Stimulated activated CD4-positive, alpha-beta T cell treated with anti-CD3 and anti-CD28 coated beads, Interleukin-15, amount 100 ng/mL, for 48 hours (primary cell): ENCODE results near the gene TTLL1.
A peak's percentile ranks its signal among the peaks of the same experiment; 100 is the strongest.
"Not testable (repeated sequence)": the region's sequence is repeated elsewhere in the genome, so short reads cannot be mapped to it uniquely, and the experiment has no call there.

ENCODE experiments used
- DNase-seq, 2 donors: peaks; one replicate each; pipeline ENCODE4 v3.0.0-alpha.2; 2020; ENCODE audit warnings: low read depth in 2 of 2

TTLL1 gene

GRCh38 chr22:43110444-43110926, 21.3 kb upstream of the TTLL1 start, which contains the start of gene BIK:
Gene BIK (plus strand): TSS chr22:43110750. CDS start chr22:43124023, 13,273 bp downstream.
- DNase-seq, result peak in 1 of 2 donors; percentile 12

- no peak for DNase-seq
These were observed 20.8 kb upstream of the TTLL1 start for GRCh38 chr22:43109921-43110443.

GRCh38 chr22:43109511-43109910, 20.3 kb upstream of the TTLL1 start:
- no peak for DNase-seq

DNA sequence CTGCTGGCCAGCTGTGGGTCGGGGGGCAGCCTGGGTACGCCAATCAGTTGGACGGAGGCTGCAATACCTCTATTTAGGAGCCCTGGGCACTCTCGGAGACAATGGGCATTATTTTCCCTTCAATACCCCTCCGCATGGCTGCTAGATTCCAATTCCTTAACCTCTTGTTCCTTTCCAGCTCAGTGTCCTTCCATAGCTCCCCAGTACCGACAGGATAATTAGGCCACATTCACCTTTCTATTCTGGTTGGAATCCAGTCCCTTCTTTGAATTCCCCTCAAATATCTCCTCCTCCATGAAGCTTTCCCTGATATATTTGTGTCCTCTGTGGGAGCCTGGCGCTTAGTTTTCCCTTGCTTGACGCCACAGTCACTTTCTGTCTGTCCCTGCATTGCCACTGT, 17.1 kb upstream of the TTLL1 start:
- DNase-seq, result no peak

DNA sequence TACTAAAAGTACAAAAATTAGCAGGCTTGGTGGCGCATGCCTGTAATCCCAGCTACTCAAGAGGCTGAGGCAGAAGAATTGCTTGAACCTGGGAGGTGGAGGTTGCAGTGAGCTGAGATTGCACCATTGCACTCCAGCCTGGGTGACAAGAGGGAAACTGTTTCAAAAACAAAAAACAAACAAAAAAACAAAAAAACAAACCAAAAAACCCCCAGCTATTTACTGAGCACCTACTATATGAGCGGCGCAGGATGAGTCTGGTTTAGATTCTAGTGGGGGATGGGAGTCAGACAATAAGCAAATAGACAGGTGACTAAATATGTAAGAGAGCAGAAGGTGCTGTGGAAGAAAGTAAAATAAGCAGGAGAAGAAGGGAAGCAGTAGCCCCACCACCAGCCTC, 15.8 kb upstream of the TTLL1 start:
- not testable (repeated sequence) for DNase-seq

DNA sequence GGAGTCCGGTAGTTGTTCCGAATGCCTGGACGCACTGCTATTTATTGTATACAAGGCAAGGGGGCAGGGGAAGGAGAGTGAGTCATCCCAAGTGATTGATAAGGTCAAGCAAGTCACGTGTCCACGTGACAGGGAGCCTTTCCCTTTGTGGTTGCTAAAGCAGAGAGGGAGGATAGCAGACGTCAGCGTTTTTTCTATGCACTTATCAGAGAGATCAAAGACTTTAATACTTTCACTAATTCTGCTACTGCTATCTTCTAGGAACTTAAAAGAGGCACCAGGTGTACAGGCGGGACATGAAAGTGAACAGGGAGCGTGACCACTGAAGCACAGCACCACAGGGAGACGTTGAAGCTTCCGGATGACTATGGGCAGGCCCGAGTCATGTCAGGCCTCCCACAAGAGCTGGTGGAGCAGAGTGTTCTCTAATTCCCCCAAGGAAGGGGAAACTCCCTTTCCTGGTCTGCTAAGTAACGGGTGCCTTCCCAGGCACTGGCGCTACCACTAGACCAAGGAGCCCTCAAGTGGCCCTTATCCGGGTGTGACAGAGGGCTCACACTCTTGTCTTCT, 14.9 kb upstream of the TTLL1 start:
- DNase-seq, result not testable (repeated sequence)

DNA sequence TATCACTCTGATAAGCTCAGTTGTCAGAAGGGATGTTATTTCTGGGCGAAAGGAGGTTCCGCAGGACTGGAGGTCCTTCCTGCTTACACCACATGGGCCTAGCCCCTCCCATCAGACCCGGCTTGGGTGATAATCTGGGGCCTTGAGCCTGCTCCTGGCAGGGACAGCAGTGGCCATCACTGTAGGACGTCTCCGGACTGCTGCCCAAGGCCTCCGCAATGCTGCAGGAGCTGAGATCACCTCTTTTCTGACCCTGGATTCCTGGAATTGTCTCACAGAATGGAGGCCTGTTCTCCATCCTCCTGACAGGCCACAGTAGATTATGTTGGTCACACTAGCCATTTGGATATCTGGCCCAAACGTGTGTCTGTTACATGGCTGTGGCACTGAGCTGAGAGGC, 12.1 kb upstream of the TTLL1 start:
- no peak for DNase-seq

DNA sequence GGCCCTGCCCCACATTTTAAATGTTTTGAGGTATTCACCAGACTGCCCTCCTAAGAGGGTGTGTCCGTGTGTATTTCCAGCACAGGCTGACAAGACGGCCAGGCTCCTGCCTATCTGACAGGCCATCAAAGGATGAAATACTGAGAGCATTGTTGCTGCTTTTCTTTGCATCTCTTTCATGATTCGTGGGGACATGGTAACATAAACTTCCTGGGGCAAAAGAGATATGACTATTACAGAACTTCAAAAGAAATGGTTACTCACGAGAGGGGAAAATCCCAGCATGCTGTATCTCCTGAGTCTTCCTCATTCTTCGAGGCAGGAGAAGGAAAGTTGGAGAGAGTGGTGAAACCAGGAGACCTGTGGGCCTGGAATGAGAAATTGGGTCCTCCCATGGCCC, 11.0 kb upstream of the TTLL1 start:
- DNase-seq, result no peak

- no peak for DNase-seq
These were observed 9.9 kb upstream of the TTLL1 start for GRCh38 chr22:43099095-43099494.

GRCh38 chr22:43098356-43098755, 9.2 kb upstream of the TTLL1 start:
- DNase-seq, result no peak

- DNase-seq, result no peak
These were observed 7.2 kb upstream of the TTLL1 start for GRCh38 chr22:43096420-43096819.

GRCh38 chr22:43094551-43094950, 5.4 kb upstream of the TTLL1 start:
- no peak for DNase-seq

DNA sequence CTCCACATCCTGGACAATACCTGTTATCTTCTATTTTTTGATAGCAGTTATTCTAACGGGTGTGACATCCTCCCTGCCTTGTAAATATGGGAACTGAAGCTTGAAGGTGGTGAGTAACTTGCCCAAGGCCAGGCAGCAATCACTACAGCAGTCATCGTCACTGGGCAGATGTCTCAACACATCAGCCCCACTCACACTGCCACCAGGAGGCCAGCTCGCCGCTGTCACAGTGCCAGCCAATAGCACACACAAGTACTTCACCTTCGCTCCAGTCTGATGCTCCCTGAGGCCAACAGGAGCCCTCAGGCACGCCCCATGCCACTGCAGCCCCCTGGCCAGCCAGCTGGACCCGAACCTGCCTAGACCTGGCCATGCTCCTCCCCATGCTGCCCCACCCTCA, 4.9 kb upstream of the TTLL1 start:
- DNase-seq, result no peak

DNA sequence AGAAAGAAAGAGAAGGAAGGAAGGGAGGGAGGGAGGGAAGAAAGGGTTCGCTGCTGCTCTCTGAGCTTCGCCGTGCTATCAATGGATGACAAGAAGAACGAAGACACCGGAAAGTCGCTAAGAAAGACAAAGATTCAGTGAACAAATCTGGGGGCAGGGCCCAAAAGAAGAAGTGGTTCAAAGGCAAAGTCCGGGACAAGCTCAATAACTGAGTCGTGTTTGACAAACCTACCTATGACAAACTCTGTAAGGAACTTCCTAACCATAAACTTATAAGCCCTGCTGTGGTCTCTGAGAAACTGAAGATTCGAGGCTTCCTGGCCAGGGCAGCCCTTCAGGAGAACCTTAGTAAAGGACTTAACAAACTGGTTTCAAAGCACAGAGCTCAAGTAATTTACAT, 2.9 kb upstream of the TTLL1 start:
- no peak for DNase-seq

GRCh38 chr22:43090130-43090789, 1.1 kb upstream of the TTLL1 start:
- peak; percentile 47 to 49 for DNase-seq

DNA sequence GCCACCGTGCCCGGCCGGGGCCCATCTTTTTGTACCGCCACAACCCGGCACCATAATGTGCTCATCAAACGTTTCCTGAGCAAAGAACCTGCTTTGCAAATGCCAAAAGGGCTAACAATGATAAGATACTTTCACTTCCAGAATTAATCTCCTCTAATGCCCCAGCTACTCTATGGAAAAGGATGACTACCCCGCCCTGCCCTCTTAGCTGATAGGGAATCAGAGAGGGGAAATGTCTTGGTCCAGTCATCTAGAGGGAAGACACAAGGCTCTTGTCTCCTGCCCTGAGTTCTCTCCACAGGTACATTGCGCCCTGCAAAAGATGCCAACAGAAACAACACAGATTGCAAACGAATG, 586 bp downstream of the TTLL1 start:
- DNase-seq, result no peak

- DNase-seq, result no peak
These were observed 3.3 kb downstream of the TTLL1 start for GRCh38 chr22:43085658-43086606.

GRCh38 chr22:43081968-43082367, 7.2 kb downstream of the TTLL1 start:
- DNase-seq, result no peak

DNA sequence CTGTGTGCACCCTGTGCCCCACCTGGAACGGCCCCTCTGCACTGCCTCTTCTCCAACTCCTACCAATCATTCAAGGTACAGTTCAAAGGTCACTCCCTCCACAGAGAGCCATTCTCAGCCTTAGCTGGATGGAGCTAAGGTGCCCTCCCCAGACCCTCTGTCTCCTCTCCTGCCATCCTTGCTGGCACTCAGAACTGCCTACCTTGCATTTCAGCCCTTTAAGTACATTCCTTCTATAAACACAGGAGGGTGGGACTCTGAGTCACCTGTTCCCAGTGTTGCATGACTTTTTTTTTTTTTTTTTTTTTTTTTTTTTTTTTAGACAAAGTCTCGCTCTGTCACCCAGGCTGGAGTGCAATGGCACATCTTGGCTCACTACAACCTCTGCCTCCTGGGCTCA, 8.6 kb downstream of the TTLL1 start:
- no peak for DNase-seq

DNA sequence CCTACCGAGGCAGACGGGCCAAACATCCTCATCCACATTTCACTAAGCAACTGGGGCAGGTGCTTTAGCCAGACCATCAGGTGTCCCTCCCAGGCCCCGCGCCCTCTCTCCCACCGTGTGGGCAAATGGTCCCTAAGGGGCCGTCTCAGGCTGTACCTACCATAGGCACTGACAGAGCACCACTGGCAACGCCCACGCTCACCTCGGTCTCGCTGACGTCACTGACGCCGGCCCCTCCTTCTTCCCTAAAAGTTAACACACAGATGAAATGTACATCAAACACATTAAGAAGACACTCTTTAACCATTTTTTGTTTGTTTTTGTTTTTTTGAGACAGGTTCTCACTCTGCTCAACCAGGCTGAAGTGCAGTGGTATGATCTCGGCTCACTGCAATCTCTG, 9.4 kb downstream of the TTLL1 start:
- no peak for DNase-seq

DNA sequence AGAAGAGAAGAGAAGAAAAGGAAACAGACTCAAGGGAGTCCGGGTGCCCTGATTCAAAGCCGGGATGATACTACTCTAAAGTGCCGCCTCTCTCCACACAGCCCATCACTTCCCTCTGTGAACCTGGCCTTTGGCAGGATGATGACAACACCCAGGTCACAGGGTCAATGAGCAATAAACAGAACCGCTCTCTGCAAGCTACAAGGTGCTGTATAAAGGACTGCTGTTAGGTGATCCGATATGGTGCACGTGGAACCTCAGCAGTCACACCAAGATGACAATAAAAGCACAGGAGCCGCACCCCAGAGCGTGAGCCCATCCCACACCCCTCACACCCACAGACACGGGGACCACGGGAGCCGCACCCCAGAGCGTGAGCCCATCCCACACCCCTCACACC, 10.7 kb downstream of the TTLL1 start:
- no peak for DNase-seq

GRCh38 chr22:43077121-43077877, 11.9 kb downstream of the TTLL1 start:
- no peak for DNase-seq
